LoVo (cell line): ENCODE measurements around the gene BCR.

Experiments used
- DNase-seq: peaks from one replicate; pipeline ENCODE4 v3.0.0-alpha.2; 2016; ENCODE audit warnings: low spot score

BCR gene

GRCh38 chr22:23232094-23232905, 52.0 kb downstream of the BCR start:
- DNase-seq = no peak

GRCh38 chr22:23233084-23233531, 52.8 kb downstream of the BCR start:
- DNase-seq = no peak

GRCh38 chr22:23233752-23234408, 53.6 kb downstream of the BCR start:
- DNase-seq = no peak

GRCh38 chr22:23234409-23235161, 54.3 kb downstream of the BCR start:
- DNase-seq = no peak

- DNase-seq = no peak
These were observed 55.1 kb downstream of the BCR start for GRCh38 chr22:23235425-23235824.

- no peak for DNase-seq
These were observed 55.7 kb downstream of the BCR start for GRCh38 chr22:23236026-23236425.

GRCh38 chr22:23236440-23237184, 56.3 kb downstream of the BCR start:
- DNase-seq = no peak

GRCh38 chr22:23237201-23237798, 57.0 kb downstream of the BCR start:
- no peak for DNase-seq

- DNase-seq = no peak
These were observed 57.5 kb downstream of the BCR start for GRCh38 chr22:23237841-23238240.

GRCh38 chr22:23238707-23239106, 58.4 kb downstream of the BCR start:
- no peak for DNase-seq

GRCh38 chr22:23239429-23239828, 59.1 kb downstream of the BCR start:
- no peak for DNase-seq

GRCh38 chr22:23240639-23241389, 60.5 kb downstream of the BCR start:
- no peak for DNase-seq

GRCh38 chr22:23241562-23242472, 61.5 kb downstream of the BCR start:
- DNase-seq = no peak

- DNase-seq = no peak
These were observed 62.2 kb downstream of the BCR start for GRCh38 chr22:23242473-23243001.

GRCh38 chr22:23243006-23243573, 62.8 kb downstream of the BCR start:
- DNase-seq = no peak

GRCh38 chr22:23243859-23244689, 63.8 kb downstream of the BCR start:
- no peak for DNase-seq

- no peak for DNase-seq
These were observed 64.4 kb downstream of the BCR start for GRCh38 chr22:23244690-23245044.

GRCh38 chr22:23245045-23245798, 64.9 kb downstream of the BCR start:
- no peak for DNase-seq
